HL-60 (cell line): ENCODE data around the gene AVPR2.

ENCODE experiments used
- GABPA ChIP-seq: IDR thresholded peaks from 2 replicates; pipeline ENCODE4 v1.6.1; 2012; ENCODE audit warnings: low read depth
- POLR2AphosphoS5 ChIP-seq: IDR thresholded peaks from 2 replicates; pipeline ENCODE4 v1.6.1; 2012; ENCODE audit warnings: low read depth
- SPI1 ChIP-seq: IDR thresholded peaks from 2 replicates; pipeline ENCODE4 v1.6.1; 2012; ENCODE audit warnings: low read depth, mild to moderate bottlenecking, borderline replicate concordance
- TF ChIP-seq, protein P1 (sequence below): IDR thresholded peaks from one replicate; pipeline ENCODE4 v1.5.1; 2011; ENCODE audit warnings: low read length, control low read depth, inconsistent platforms; ENCODE audit not compliant: insufficient read depth
- TF ChIP-seq, protein P2 (sequence below): IDR thresholded peaks from 2 replicates; pipeline ENCODE4 v1.6.1; 2012; ENCODE audit warnings: low read depth; ENCODE audit not compliant: insufficient replicate concordance

DNA sequence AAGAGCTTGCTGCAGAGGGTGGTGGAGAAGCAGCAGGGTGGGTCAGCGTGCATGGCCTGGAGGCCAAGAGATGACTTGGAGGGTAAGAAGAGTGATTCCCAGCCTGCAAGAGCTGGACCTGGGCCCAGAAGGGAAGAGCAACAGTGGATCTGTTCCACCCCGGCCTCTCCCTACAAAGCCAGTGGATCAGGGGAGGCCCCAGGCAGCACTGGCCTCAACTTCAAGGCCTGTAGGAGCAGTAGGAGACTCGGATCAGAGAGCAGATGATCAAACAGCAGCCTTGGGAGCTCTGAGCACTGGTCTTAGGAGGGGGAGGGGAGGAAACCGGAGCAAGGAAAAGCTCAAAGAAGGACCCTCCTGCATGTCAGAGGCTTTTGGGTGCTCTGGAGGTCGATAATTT lies 26.1 kb upstream of the AVPR2 start:
- TF ChIP-seq, protein P1, sequence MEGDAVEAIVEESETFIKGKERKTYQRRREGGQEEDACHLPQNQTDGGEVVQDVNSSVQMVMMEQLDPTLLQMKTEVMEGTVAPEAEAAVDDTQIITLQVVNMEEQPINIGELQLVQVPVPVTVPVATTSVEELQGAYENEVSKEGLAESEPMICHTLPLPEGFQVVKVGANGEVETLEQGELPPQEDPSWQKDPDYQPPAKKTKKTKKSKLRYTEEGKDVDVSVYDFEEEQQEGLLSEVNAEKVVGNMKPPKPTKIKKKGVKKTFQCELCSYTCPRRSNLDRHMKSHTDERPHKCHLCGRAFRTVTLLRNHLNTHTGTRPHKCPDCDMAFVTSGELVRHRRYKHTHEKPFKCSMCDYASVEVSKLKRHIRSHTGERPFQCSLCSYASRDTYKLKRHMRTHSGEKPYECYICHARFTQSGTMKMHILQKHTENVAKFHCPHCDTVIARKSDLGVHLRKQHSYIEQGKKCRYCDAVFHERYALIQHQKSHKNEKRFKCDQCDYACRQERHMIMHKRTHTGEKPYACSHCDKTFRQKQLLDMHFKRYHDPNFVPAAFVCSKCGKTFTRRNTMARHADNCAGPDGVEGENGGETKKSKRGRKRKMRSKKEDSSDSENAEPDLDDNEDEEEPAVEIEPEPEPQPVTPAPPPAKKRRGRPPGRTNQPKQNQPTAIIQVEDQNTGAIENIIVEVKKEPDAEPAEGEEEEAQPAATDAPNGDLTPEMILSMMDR: no peak
- TF ChIP-seq, protein P2, sequence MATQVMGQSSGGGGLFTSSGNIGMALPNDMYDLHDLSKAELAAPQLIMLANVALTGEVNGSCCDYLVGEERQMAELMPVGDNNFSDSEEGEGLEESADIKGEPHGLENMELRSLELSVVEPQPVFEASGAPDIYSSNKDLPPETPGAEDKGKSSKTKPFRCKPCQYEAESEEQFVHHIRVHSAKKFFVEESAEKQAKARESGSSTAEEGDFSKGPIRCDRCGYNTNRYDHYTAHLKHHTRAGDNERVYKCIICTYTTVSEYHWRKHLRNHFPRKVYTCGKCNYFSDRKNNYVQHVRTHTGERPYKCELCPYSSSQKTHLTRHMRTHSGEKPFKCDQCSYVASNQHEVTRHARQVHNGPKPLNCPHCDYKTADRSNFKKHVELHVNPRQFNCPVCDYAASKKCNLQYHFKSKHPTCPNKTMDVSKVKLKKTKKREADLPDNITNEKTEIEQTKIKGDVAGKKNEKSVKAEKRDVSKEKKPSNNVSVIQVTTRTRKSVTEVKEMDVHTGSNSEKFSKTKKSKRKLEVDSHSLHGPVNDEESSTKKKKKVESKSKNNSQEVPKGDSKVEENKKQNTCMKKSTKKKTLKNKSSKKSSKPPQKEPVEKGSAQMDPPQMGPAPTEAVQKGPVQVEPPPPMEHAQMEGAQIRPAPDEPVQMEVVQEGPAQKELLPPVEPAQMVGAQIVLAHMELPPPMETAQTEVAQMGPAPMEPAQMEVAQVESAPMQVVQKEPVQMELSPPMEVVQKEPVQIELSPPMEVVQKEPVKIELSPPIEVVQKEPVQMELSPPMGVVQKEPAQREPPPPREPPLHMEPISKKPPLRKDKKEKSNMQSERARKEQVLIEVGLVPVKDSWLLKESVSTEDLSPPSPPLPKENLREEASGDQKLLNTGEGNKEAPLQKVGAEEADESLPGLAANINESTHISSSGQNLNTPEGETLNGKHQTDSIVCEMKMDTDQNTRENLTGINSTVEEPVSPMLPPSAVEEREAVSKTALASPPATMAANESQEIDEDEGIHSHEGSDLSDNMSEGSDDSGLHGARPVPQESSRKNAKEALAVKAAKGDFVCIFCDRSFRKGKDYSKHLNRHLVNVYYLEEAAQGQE: no peak
- TF ChIP-seq POLR2AphosphoS5 (no peak), SPI1 (no peak), GABPA (no peak)
